SK-N-SH treated with all-trans-retinoic acid at 6 μM for 48 hours (cell line): ENCODE measurements around the gene LMO4.

ENCODE experiments used
- ATAC-seq: fragments of 200-7000 bp; cut with Tn5 transposase; 3 replicates; pipeline ENCODE4 v1.9.1; 2020; ENCODE audit warnings: mild to moderate bottlenecking, moderate library complexity
- ARNTL ChIP-seq: fragments of 450-650 bp; formaldehyde crosslinking; IDR thresholded peaks from 2 replicates; pipeline ENCODE4 v1.5.0; 2020; ENCODE audit warnings: low read depth, mild to moderate bottlenecking, moderate library complexity, borderline replicate concordance
- BACH2 ChIP-seq: fragments of 250-450 bp; sonication (Bioruptor Pico); IDR thresholded peaks from 2 replicates; pipeline ENCODE4 v1.9.0; 2021; ENCODE audit warnings: mild to moderate bottlenecking, borderline replicate concordance
- CREB5 ChIP-seq: fragments of 250-450 bp; sonication (Bioruptor Pico); IDR thresholded peaks from 2 replicates; pipeline ENCODE4 v1.5.1; 2020; ENCODE audit warnings: low read depth, mild to moderate bottlenecking, moderate library complexity
- ESRRG ChIP-seq: fragments of 250-450 bp; sonication (Bioruptor Pico); IDR thresholded peaks from 2 replicates; pipeline ENCODE4 v1.6.1; 2021; ENCODE audit warnings: mild to moderate bottlenecking
- GLIS3 ChIP-seq: fragments of 250-450 bp; sonication (Bioruptor Pico); IDR thresholded peaks from 2 replicates; pipeline ENCODE4 v1.5.0; 2020; ENCODE audit warnings: mild to moderate bottlenecking, moderate library complexity
- ISL1 ChIP-seq: fragments of 250-450 bp; sonication (Bioruptor Pico); IDR thresholded peaks from 2 replicates; pipeline ENCODE4 v2.1.2; 2022; ENCODE audit warnings: mild to moderate bottlenecking, moderate library complexity
- OSR1 ChIP-seq: fragments of 250-450 bp; sonication (Bioruptor Pico); IDR thresholded peaks from 2 replicates; pipeline ENCODE4 v1.8.0; 2022; ENCODE audit warnings: moderate library complexity, mild to moderate bottlenecking, inconsistent platforms
- PPARA ChIP-seq: fragments of 250-450 bp; sonication (Bioruptor Pico); IDR thresholded peaks from 2 replicates; pipeline ENCODE4 v1.5.0; 2020; ENCODE audit warnings: mild to moderate bottlenecking, borderline replicate concordance
- RARB ChIP-seq: fragments of 250-450 bp; sonication (Bioruptor Pico); IDR thresholded peaks from 2 replicates; pipeline ENCODE4 v1.8.0; 2021; ENCODE audit warnings: mild to moderate bottlenecking, moderate library complexity
- SNAI2 ChIP-seq: fragments of 250-450 bp; sonication (Bioruptor Pico); IDR thresholded peaks from 2 replicates; pipeline ENCODE4 v1.5.0; 2020; ENCODE audit warnings: mild to moderate bottlenecking, moderate library complexity
- TCF4 ChIP-seq: fragments of 250-450 bp; sonication (Bioruptor Pico); IDR thresholded peaks from 2 replicates; pipeline ENCODE4 v1.8.0; 2021; ENCODE audit warnings: mild to moderate bottlenecking, moderate library complexity, borderline replicate concordance
- TOX ChIP-seq: fragments of 250-450 bp; sonication (Bioruptor Pico); IDR thresholded peaks from 2 replicates; pipeline ENCODE4 v1.8.0; 2021; ENCODE audit warnings: mild to moderate bottlenecking, moderate library complexity, borderline replicate concordance
- ZC3H10 ChIP-seq: fragments of 250-450 bp; sonication (Bioruptor Pico); IDR thresholded peaks from 2 replicates; pipeline ENCODE4 v1.5.1; 2021; ENCODE audit warnings: mild to moderate bottlenecking, moderate library complexity
- ZFP3 ChIP-seq: fragments of 250-450 bp; sonication (Bioruptor Pico); IDR thresholded peaks from 2 replicates; pipeline ENCODE4 v1.5.0; 2020; ENCODE audit warnings: mild to moderate bottlenecking, moderate library complexity
- ZFP30 ChIP-seq: fragments of 450-650 bp; formaldehyde crosslinking; IDR thresholded peaks from 2 replicates; pipeline ENCODE4 v1.5.0; 2022; ENCODE audit warnings: mild to moderate bottlenecking, moderate library complexity
- ZNF565 ChIP-seq: fragments of 450-650 bp; formaldehyde crosslinking; conservative IDR thresholded peaks from 2 replicates; pipeline ENCODE4 v1.5.0; 2020; ENCODE audit warnings: low read depth, mild to moderate bottlenecking, moderate library complexity
- ZNF70 ChIP-seq: fragments of 450-650 bp; formaldehyde crosslinking; IDR thresholded peaks from 2 replicates; pipeline ENCODE4 v1.5.0; 2020; ENCODE audit warnings: mild to moderate bottlenecking, moderate library complexity
- ZNF8 ChIP-seq: fragments of 450-650 bp; formaldehyde crosslinking; IDR thresholded peaks from 2 replicates; pipeline ENCODE4 v1.5.0; 2020; ENCODE audit warnings: mild to moderate bottlenecking, moderate library complexity
- TF ChIP-seq, protein P1 (sequence below): fragments of 250-450 bp; sonication (Bioruptor Pico); IDR thresholded peaks from 2 replicates; pipeline ENCODE4 v1.8.0; 2021; ENCODE audit warnings: low read depth, mild to moderate bottlenecking, moderate library complexity, borderline replicate concordance
- TF ChIP-seq, protein P2 (sequence below): fragments of 250-450 bp; sonication (Bioruptor Pico); IDR thresholded peaks from 2 replicates; pipeline ENCODE4 v1.8.0; 2020; ENCODE audit warnings: mild to moderate bottlenecking, moderate library complexity, borderline replicate concordance
- TF ChIP-seq, protein P3 (sequence below): fragments of 250-450 bp; sonication (Bioruptor Pico); IDR thresholded peaks from 2 replicates; pipeline ENCODE4 v1.5.0; 2020; ENCODE audit warnings: mild to moderate bottlenecking, moderate library complexity

The LMO4 gene

GRCh38 chr1:87344231-87344630, 15.6 kb downstream of the LMO4 start:
- no peak for ATAC-seq
- TF ChIP-seq ZNF565 (CRISPR knock-in tag) = no peak
- no peak for TF ChIP-seq ZNF8
- TF ChIP-seq ZFP30 (CRISPR knock-in tag) = no peak
- TF ChIP-seq RARB (CRISPR knock-in tag) = no peak
- no peak for TF ChIP-seq TCF4
- TF ChIP-seq, protein P1, sequence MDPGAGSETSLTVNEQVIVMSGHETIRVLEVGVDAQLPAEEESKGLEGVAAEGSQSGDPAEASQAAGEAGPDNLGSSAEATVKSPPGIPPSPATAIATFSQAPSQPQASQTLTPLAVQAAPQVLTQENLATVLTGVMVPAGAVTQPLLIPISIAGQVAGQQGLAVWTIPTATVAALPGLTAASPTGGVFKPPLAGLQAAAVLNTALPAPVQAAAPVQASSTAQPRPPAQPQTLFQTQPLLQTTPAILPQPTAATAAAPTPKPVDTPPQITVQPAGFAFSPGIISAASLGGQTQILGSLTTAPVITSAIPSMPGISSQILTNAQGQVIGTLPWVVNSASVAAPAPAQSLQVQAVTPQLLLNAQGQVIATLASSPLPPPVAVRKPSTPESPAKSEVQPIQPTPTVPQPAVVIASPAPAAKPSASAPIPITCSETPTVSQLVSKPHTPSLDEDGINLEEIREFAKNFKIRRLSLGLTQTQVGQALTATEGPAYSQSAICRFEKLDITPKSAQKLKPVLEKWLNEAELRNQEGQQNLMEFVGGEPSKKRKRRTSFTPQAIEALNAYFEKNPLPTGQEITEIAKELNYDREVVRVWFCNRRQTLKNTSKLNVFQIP (CRISPR knock-in tag) = no peak
- TF ChIP-seq ZFP3 (CRISPR knock-in tag) = no peak
- TF ChIP-seq OSR1 = no peak
- no peak for TF ChIP-seq ESRRG (CRISPR knock-in tag)
- TF ChIP-seq TOX (CRISPR knock-in tag) = no peak
- no peak for TF ChIP-seq ZNF70 (CRISPR knock-in tag)
- TF ChIP-seq ARNTL = no peak
- TF ChIP-seq, protein P2, sequence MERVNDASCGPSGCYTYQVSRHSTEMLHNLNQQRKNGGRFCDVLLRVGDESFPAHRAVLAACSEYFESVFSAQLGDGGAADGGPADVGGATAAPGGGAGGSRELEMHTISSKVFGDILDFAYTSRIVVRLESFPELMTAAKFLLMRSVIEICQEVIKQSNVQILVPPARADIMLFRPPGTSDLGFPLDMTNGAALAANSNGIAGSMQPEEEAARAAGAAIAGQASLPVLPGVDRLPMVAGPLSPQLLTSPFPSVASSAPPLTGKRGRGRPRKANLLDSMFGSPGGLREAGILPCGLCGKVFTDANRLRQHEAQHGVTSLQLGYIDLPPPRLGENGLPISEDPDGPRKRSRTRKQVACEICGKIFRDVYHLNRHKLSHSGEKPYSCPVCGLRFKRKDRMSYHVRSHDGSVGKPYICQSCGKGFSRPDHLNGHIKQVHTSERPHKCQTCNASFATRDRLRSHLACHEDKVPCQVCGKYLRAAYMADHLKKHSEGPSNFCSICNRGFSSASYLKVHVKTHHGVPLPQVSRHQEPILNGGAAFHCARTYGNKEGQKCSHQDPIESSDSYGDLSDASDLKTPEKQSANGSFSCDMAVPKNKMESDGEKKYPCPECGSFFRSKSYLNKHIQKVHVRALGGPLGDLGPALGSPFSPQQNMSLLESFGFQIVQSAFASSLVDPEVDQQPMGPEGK (CRISPR knock-in tag) = no peak
- TF ChIP-seq PPARA (CRISPR knock-in tag) = no peak
- no peak for TF ChIP-seq CREB5 (CRISPR knock-in tag)
- TF ChIP-seq, all 23 proteins: peak for 0

DNA sequence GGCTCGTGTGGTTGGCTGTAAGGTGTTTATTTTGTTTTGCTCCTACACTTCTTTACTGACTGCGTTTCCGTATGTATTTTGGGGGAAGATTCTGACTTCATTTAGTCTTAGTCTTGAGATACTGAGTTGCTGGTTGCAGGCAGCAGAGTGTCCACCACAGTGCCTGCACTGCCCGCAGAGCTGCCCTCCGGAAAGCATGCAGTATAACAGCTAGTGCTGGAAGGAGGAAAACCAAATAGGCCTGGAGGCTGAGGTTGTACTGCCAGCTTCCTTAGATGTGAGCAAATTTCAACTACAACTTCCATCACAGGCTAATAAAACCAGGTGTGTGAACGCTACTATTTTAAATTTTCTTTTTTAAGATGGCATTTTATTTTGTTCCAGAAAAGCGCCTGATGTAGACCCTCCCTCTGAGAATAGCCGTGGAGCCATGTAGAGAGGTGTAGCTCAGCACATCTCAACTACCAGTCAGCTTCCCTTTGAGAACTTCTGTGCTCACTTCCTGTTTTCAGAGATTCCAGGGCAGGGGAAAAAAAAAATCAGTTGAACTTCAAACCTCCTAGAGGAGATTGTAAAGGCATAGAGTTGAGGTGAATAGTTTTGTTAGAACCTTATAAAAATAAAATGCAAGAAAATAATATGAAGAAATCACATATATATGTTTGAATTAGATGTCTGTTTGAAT, 17.6 kb downstream of the LMO4 start:
- ATAC-seq = no peak
- TF ChIP-seq PPARA (CRISPR knock-in tag) (no peak), ISL1 (CRISPR knock-in tag) (no peak), SNAI2 (CRISPR knock-in tag) (no peak), ESRRG (CRISPR knock-in tag) (no peak), ZC3H10 (CRISPR knock-in tag) (no peak), RARB (CRISPR knock-in tag) (no peak), ZFP3 (CRISPR knock-in tag) (no peak), OSR1 (no peak), ZNF565 (CRISPR knock-in tag) (no peak), BACH2 (CRISPR knock-in tag) (no peak), ZNF8 (no peak)
- TF ChIP-seq, protein P3, sequence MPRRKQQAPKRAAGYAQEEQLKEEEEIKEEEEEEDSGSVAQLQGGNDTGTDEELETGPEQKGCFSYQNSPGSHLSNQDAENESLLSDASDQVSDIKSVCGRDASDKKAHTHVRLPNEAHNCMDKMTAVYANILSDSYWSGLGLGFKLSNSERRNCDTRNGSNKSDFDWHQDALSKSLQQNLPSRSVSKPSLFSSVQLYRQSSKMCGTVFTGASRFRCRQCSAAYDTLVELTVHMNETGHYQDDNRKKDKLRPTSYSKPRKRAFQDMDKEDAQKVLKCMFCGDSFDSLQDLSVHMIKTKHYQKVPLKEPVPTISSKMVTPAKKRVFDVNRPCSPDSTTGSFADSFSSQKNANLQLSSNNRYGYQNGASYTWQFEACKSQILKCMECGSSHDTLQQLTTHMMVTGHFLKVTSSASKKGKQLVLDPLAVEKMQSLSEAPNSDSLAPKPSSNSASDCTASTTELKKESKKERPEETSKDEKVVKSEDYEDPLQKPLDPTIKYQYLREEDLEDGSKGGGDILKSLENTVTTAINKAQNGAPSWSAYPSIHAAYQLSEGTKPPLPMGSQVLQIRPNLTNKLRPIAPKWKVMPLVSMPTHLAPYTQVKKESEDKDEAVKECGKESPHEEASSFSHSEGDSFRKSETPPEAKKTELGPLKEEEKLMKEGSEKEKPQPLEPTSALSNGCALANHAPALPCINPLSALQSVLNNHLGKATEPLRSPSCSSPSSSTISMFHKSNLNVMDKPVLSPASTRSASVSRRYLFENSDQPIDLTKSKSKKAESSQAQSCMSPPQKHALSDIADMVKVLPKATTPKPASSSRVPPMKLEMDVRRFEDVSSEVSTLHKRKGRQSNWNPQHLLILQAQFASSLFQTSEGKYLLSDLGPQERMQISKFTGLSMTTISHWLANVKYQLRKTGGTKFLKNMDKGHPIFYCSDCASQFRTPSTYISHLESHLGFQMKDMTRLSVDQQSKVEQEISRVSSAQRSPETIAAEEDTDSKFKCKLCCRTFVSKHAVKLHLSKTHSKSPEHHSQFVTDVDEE (CRISPR knock-in tag) = no peak

- ATAC-seq = no peak
- TF ChIP-seq GLIS3 (CRISPR knock-in tag) (no peak), ISL1 (CRISPR knock-in tag) (no peak), ARNTL (no peak), TCF4 (no peak), ZNF70 (CRISPR knock-in tag) (no peak), PPARA (CRISPR knock-in tag) (no peak)
- TF ChIP-seq, all 23 proteins: peak for 0
Measured at GRCh38 chr1:87348341-87349019, 19.8 kb downstream of the LMO4 start.
